HG03139 (cell line): ENCODE measurements around the gene TSPAN12.
A peak's percentile ranks its signal among the peaks of the same experiment; 100 is the strongest.

Experiments used
- ATAC-seq: cut with Tn5 transposase; IDR thresholded peaks from one replicate; pipeline ENCODE4 v1.9.1; 2021; ENCODE audit not compliant: unreplicated experiment

Gene TSPAN12

GRCh38 chr7:120843109-120843508 lies 14.8 kb downstream of the TSPAN12 start:
- no peak for ATAC-seq

- no peak for ATAC-seq
Measured at GRCh38 chr7:120842121-120842621, 15.8 kb downstream of the TSPAN12 start.

- ATAC-seq: no peak
Measured at GRCh38 chr7:120841608-120842007, 16.3 kb downstream of the TSPAN12 start.

GRCh38 chr7:120838281-120838682 lies 19.7 kb downstream of the TSPAN12 start:
- peak; percentile 49 for ATAC-seq

GRCh38 chr7:120837599-120837998 lies 20.3 kb downstream of the TSPAN12 start:
- ATAC-seq: no peak

GRCh38 chr7:120836556-120837115 lies 21.3 kb downstream of the TSPAN12 start:
- ATAC-seq: no peak

GRCh38 chr7:120834726-120835125 lies 23.2 kb downstream of the TSPAN12 start:
- ATAC-seq: no peak

- no peak for ATAC-seq
Measured at GRCh38 chr7:120833546-120833945, 24.4 kb downstream of the TSPAN12 start.

- no peak for ATAC-seq
Measured at GRCh38 chr7:120832803-120833202, 25.1 kb downstream of the TSPAN12 start.

- ATAC-seq: no peak
Measured at GRCh38 chr7:120831260-120831659, 26.7 kb downstream of the TSPAN12 start.

GRCh38 chr7:120829487-120829886 lies 28.5 kb downstream of the TSPAN12 start:
- no peak for ATAC-seq

GRCh38 chr7:120828528-120828927 lies 29.4 kb downstream of the TSPAN12 start:
- ATAC-seq: no peak

GRCh38 chr7:120827371-120828118 lies 30.4 kb downstream of the TSPAN12 start:
- ATAC-seq: no peak

- no peak for ATAC-seq
Measured at GRCh38 chr7:120825576-120825975, 32.4 kb downstream of the TSPAN12 start.

GRCh38 chr7:120825152-120825551 lies 32.8 kb downstream of the TSPAN12 start:
- no peak for ATAC-seq

- ATAC-seq: no peak
Measured at GRCh38 chr7:120819861-120820260, 38.1 kb downstream of the TSPAN12 start.

- no peak for ATAC-seq
Measured at GRCh38 chr7:120817851-120818250, 40.1 kb downstream of the TSPAN12 start.

- ATAC-seq: no peak
Measured at GRCh38 chr7:120814253-120814939, 43.5 kb downstream of the TSPAN12 start.

GRCh38 chr7:120813546-120814252 lies 44.2 kb downstream of the TSPAN12 start:
- ATAC-seq: no peak

- ATAC-seq: no peak
Measured at GRCh38 chr7:120813089-120813488, 44.9 kb downstream of the TSPAN12 start.

GRCh38 chr7:120809260-120809659 lies 48.7 kb downstream of the TSPAN12 start:
- ATAC-seq: no peak
